Measurements from ENCODE around the gene PDCD11. TPM values are rescaled to one million over a fixed set of nuclear protein-coding genes. Genes with fewer than 3 reads are reported as not detected.

Gene PDCD11
- total RNA-seq, 6 experiments from 2014 or later: 30.8 to 38.4 (median 32.1) TPM

- H3K9me3 Mint-ChIP-seq: no peaks in the 10 kb centered on the region
- H3K4me3 Mint-ChIP-seq: no peak overlapping the region
- H3K27ac Mint-ChIP-seq: no peak overlapping the region
- no peak for DNase-seq
- H3K4me1 Mint-ChIP-seq (ENCODE audit: low read depth): no peaks in the 10 kb centered on the region
- TF ChIP-seq CTCF (IDR thresholded peaks at IDR 0.05): no peak
- peaks cover 2% of the 10 kb centered on the region; the same call in 1 of the 2 replicates for H3K27me3 Mint-ChIP-seq (ENCODE audit: insufficient read depth)
- peaks cover 36% of the 10 kb centered on the region for H3K36me3 Mint-ChIP-seq (ENCODE audit: low read depth)
These were observed 21.2 kb downstream of the PDCD11 start for GRCh38 chr10:103417601-103418000.

DNA sequence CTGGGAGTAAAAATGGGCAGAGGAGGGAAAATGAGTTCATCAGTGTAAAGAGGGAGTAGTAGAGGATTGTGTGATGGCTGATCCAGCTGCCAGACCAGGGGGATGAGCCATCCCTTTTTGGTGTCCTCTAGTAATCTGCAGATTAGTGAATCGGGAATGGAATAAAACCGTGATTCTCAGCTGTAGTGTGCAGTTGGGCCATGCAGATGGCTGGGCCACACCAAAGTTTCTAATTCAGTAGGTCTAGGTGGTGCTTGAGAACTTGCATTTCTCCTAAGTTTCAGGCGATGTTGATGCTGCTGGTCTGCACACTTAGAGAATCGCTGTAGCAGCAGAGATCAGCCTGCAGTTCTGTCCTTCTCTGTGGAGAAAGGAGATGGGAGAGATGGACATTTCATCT lies 22.7 kb downstream of the PDCD11 start:
- no peak overlapping the region for H3K27ac Mint-ChIP-seq
- no peak overlapping the region for H3K4me3 Mint-ChIP-seq
- no peak for DNase-seq
- peaks cover 36% of the 10 kb centered on the region for H3K36me3 Mint-ChIP-seq (ENCODE audit: low read depth)
- no peak for TF ChIP-seq CTCF (IDR thresholded peaks at IDR 0.05)
- H3K9me3 Mint-ChIP-seq: no peaks in the 10 kb centered on the region
- no peaks in the 10 kb centered on the region for H3K4me1 Mint-ChIP-seq (ENCODE audit: low read depth)
- H3K27me3 Mint-ChIP-seq (ENCODE audit: insufficient read depth): peaks cover 2% of the 10 kb centered on the region; the same call in 1 of the 2 replicates

- Mint-ChIP-seq H3K36me3 (ENCODE audit: low read depth) (peaks cover 24% of the 10 kb centered on the region), H3K4me1 (ENCODE audit: low read depth) (no peaks in the 10 kb centered on the region), H3K4me3 (no peak overlapping the region), H3K27ac (no peak overlapping the region), H3K27me3 (ENCODE audit: insufficient read depth) (no peaks in the 10 kb centered on the region), H3K9me3 (no peaks in the 10 kb centered on the region)
- no peak for TF ChIP-seq CTCF (IDR thresholded peaks at IDR 0.05)
- no peak for DNase-seq
These were observed 27.3 kb downstream of the PDCD11 start for GRCh38 chr10:103423748-103424147.

DNA sequence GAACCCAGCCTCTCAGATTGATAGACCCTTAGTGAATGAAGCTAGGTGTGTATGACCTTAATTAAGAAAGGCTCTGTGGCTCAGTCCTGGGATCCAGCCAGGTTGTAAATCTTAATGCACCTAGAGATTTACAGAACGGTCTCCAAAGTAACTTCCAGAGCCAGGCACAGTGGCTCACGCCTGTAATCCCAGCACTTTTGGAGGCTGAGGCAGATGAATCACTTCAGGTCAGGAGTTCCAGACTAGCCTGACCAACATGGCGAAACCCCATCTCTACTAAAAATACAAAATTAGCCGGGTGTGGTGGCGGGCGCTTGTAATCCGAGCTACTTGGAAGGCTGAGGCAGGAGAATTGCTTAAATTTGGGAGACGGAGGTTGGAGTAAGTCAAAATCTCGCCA lies 31.4 kb downstream of the PDCD11 start:
- H3K27me3 Mint-ChIP-seq (ENCODE audit: insufficient read depth): no peaks in the 10 kb centered on the region
- peaks cover 29% of the 10 kb centered on the region for H3K36me3 Mint-ChIP-seq (ENCODE audit: low read depth)
- no peaks in the 10 kb centered on the region for H3K9me3 Mint-ChIP-seq
- no peak overlapping the region for H3K4me3 Mint-ChIP-seq
- DNase-seq: no peak
- TF ChIP-seq CTCF (IDR thresholded peaks at IDR 0.05): no peak
- no peaks in the 10 kb centered on the region for H3K4me1 Mint-ChIP-seq (ENCODE audit: low read depth)
- no peak overlapping the region for H3K27ac Mint-ChIP-seq

DNA sequence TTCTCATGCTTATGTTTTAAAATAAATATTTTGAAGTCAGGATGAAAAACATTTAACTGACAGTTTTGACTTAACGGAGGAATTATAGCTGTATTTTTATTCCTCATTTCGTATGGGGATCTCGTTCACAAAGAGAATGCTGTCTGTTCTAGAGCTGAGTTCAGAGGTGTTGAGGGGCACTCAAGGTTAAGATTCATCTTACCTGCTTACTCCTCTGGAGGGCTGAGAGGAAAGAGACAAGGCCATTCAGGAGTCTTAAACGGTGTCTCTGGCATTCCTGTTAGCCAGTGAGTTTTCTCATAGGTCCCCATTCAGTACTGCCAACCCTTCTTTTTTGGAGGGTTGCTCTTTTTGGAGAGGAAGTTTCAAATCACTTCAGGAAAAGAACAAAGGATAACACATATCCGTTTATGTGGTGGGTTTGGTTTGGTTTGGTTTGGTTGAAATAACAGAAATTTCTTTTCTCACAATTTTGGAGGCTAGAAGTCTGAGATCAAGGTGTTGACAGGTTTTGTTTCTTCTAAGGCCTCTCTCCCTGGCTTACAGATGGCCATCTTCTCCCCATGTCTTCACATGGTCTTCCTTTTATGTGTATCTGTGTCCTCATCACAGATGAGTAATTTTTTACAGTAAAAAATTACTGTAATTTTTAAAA lies 32.7 kb downstream of the PDCD11 start:
- H3K36me3 Mint-ChIP-seq (ENCODE audit: low read depth): peaks cover 28% of the 10 kb centered on the region

More for the DNA sequence above, 32.7 kb downstream of the PDCD11 start:
- Mint-ChIP-seq H3K27me3 (ENCODE audit: insufficient read depth) (no peaks in the 10 kb centered on the region), H3K9me3 (no peaks in the 10 kb centered on the region), H3K4me3 (no peak overlapping the region), H3K27ac (no peak overlapping the region), H3K4me1 (ENCODE audit: low read depth) (no peaks in the 10 kb centered on the region)
- TF ChIP-seq CTCF (IDR thresholded peaks at IDR 0.05): no peak
- DNase-seq: no peak

Data from HFFc6 (cell line).